HG03565 (cell line): ENCODE measurements around the gene NIPAL3.

Experiments used
- ATAC-seq: cut with Tn5 transposase; IDR thresholded peaks from one replicate; pipeline ENCODE4 v1.9.1; 2021; ENCODE audit warnings: mild to moderate bottlenecking, moderate library complexity; ENCODE audit not compliant: unreplicated experiment

Gene NIPAL3

GRCh38 chr1:24390924-24391782, 24.4 kb upstream of the NIPAL3 start:
- ATAC-seq, result peak; percentile 22

DNA sequence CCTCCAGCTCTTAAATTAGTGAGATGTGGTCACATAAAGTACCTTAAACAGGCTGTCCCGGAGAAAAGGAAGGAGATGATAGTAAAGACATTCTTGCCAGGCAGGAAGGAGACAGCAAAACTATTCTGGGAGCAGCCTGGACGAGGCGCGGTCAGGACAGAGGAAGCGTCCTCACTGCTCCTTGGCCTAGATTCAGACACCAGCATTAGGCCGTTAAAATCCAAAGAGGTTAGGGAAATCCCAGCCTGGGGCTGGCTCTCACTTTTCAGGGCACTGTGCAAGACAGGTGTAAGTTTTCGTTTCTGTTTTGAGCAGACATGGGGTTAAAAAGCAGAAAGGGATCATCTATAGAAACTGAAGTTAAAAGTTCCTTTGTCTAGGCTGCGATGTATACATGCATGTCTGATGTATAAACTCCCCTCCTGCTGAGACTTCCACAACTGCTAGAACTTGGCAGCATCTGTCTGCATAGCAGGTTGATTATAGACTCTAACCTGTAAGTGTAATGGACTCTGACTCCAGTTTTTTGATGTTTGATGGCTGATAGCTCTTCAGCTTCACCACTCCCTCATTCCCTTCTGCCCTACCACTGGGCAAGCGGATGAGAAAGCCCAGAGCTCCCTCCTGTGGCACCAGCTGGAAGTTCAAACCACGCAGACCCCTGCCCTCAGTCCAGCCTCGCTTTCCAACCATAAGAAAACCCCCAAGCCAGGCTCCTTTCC, 23.6 kb upstream of the NIPAL3 start:
- peak; percentile 61 for ATAC-seq

GRCh38 chr1:24392604-24392946, 23.0 kb upstream of the NIPAL3 start:
- ATAC-seq, result no peak

DNA sequence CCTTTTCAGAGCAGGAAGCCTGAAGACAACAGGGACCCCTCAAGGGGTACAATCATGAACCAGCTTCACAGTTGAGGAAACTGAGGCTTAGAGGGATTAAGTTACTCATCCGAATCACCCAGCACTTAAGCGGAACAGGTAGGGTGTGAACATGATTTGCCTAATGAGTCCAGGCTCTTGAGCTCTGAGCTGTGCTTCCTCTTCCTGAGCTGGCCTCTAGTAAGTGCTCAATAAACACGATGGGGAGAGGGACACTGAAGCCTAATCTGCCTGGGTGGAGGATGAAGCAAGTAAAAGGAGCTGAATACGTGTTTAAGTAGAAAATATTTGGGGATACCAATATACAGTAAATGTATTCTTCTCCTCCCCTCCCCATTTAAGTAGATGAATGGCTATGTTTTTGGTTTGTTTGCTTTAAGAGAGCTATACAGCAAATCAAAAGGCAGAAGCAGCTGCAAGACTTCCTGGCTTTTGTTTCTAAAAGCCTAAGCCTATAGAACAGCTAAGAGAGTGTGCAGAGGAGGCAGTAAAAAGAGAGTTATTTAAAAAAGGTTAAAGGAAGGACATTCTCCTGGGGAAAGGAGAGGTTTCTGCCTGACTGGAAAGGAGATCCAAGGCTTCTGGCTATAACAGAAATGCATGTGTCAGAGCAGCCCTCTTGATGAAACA, 22.5 kb upstream of the NIPAL3 start:
- no peak for ATAC-seq

GRCh38 chr1:24393892-24394291, 21.7 kb upstream of the NIPAL3 start:
- no peak for ATAC-seq

DNA sequence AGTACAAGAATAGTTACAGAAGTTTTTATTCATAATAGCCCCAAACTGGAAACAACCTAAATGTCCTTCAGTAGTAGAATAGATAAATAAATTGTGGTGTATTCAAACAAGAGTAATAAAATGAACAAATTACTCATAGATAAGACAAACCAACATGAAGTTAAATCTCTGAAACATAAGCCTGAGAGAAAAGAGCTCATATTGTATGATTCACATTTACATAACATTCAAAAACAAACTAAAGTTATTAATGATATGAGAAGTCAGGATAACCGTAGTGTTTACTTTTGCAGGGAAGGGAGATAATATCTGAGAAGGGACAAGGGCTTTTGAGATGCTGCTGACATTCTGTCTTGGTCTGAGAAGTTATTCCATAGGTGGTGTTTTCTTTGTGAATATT, 15.5 kb upstream of the NIPAL3 start:
- ATAC-seq, result no peak

- ATAC-seq, result no peak
These were observed 11.8 kb upstream of the NIPAL3 start for GRCh38 chr1:24403806-24404205.

DNA sequence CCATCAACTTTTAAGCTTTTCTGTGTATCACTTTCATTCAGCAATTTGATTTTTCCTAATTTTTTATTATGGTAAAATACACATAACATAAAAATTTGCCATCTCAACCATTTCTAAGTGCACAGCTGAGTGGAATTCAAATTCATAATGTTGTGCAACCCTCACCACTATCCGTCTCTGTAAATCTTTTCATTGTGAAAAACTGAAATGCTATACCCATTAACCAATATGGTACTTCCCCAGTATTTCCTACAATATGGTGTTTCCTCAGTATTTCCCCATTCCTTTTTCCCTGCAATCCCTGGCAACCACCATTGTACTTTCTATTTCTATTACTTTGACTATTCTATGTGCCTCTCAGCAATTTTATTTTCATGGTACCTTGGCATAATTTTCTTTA, 8.8 kb upstream of the NIPAL3 start:
- no peak for ATAC-seq

DNA sequence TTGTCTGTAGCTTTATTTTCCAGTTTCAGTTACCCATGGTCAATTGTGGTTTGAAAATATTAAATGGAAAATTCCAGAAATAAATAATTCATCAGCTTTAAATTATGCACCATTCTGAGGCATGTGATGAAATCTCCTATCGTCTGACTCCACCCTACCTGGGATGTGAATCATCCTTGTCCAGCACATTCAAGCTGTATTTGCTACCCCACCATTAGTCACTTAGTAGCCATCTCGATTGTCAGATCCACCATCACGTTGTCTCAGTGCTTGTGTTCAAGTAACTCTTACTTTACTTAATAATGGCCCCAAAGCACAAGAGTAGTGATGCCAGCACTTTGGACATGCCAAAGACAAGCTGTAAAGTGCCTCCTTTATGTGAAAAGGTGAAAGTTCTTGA, 6.1 kb upstream of the NIPAL3 start:
- ATAC-seq, result no peak

- no peak for ATAC-seq
These were observed 4.9 kb upstream of the NIPAL3 start for GRCh38 chr1:24410750-24411149.

- no peak for ATAC-seq
These were observed 3.6 kb upstream of the NIPAL3 start for GRCh38 chr1:24411963-24412362.

DNA sequence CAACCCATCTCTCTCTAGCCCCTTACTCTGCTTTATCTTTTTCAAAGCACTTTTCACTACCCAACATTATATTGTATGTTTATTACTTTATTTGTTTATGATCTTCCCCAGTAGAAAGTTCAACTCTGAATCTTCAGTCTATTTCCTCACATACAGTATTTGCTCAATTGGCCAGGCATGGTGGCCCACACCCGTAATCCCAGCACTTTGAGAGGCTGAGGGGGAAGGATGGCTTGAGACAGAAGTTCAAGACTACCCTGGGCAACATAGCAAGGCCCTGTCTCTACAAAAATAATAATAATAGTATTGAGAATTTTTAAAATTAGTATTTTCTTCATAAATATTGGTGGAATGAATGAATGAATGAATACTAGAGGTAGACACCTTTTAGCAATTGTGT, 3.2 kb upstream of the NIPAL3 start:
- ATAC-seq, result no peak

DNA sequence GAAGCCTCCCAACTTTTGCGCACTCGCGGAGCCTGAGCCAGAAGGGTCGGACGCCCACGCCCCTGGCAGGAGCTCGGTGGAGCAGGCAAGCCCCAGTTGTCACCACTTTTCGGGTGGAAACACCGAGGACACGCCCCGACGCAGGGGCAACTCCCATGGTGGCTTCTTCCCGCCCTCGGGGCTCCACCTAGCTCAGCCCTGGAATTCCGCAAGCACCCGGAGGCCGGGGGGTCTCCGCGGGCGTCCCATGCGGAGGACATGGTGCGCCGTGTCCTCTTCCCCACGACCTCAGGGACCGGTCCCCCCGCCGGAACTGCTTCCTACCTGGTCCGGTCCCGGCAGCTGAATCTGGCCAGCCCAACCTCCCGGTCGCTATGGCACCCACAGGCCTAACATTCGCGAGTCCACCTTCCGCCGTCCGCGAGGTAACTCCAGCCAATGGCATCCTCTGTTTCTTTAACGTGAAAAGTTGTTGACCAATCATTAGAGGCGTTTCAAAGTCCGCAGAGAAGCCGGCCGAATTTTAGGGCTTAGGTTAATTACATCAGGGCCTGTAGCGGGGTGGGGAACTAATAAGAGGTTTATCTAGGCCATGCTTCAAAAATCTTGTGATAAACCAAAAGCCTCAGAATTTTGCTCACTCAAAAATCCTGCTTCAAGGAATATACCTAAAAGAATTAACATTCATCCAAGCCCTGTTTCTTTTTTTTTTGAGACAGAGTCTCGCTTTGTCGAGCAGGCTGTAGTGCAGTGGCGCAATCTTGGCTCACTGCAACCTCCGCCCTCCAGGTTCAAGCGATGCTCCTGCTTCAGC, 2.0 kb upstream of the NIPAL3 start, which contains the start of gene STPG1:
Gene STPG1 (minus strand): TSS at position 433 of the 814 bp plus-strand sequence. CDS start 12,394 bp downstream, outside the sequence.
- ATAC-seq, result peak; percentile 28

DNA sequence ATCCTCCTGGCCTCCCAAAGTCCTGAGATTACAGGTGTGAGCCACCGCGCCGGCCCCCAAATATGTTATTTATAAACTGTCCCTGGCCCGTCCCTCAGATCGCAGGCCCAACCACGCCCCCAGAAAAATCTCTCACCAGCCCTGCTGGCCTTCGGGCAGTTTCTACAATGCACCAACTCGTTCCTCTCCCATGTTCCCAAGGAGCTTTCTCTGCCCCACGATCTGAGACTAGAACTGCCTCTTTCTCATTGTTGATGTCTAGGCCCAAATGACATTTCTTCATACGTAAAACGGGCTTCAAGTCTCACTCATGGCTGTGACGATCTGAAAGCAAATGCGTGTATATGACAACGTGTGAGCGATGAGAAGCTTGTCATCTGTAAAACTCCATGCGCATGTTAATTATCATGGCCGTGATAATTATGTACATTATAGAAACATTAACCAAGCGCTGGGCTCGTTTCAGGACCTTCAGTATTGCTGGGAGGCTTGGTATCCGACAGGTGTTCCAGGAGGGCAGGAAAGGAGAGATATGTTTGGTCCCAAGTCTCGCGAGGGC, 748 bp upstream of the NIPAL3 start:
- ATAC-seq, result no peak

- no peak for ATAC-seq
These were observed 486 bp downstream of the NIPAL3 start for GRCh38 chr1:24415910-24416665.

DNA sequence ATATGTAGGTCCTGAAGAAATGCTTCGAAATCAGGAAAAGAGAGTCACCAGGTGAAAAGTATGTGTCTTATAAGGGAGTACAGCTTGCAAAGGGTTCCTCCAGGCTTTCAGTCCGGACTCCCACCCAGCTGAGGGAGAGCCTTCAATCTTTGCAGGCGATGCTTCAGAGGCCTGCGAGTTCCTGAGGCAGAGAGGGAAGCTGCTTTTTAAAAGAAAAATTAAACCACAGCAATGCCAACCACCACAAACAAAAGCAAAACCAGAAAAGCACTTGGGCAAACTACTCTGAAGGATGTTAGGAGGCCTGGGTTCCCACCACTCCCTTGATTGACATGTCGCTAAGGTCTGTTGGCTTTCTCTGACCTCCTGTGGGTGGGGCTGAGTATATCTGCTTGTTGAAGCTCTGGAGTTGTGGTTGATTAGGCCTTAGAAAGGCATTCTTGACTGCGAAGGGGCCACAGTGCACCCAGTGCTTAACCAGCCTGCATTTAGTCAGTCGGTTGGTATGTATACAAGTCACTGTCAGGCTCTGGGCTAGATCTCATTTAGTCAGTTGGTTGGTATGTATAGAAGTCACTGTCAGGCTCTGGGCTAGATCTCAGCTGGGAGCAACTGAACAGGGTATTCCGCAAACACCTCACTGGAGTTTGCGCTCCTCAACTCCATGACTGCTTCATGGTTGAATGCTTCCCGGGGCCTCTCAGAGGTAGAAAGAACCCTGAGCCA, 1.2 kb downstream of the NIPAL3 start:
- ATAC-seq, result no peak

DNA sequence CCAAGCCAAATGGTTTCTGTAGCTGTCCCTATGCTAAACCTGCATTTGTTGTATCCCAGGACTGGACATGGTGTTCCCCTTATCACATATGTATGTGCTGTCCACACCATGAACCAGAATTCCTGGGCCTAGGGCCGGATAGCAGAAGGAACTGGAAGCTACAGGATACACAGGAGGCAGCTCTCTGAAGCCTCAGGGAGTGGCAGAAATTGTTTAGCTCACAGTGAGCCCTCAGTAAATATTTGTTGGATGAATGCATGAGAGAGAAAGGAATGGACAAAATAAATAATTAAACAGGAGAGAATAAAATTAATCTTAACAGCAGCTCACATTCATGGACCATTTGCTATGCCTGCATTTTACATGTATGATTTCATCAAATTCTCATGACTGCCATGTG, 2.1 kb downstream of the NIPAL3 start:
- ATAC-seq, result no peak

DNA sequence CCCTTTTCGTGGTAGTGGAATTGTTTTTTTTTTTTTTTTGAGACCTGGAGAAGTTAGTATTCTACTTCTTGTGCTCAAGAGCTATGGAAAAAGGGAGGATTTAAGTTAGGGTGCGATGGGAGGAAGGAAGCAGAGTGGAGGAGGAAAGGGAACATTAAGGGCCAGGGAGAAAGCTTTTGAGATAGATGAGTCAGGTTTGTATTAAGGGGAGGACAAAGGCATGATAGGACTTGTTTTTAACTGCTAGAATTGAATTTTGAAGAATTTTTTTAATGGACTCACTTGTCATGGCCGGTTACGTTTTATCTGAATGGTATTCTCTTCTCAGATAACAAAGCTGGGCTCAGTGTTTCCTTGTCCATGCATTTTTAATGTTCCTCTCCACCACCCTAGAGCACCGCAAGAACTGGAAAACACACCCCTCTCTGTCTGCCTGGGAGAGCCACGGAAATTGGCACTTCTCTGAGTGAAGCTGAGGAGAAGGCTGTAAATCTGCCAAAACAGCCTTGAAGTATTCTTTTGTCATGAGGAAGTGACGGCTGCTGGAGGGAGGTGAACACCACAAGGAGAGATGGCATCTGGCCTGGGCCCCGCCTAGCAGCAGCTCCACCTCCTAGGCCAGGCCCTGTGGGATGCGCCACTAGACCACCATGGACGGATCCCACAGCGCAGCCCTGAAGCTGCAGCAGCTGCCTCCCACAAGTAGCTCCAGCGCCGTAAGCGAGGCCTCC, 3.5 kb downstream of the NIPAL3 start:
- no peak for ATAC-seq

GRCh38 chr1:24420547-24420946, 4.9 kb downstream of the NIPAL3 start:
- no peak for ATAC-seq
